ENCODE results near the gene APOD.

APOD gene

GRCh38 chr3:195584543-195584870 lies 767 bp upstream of the APOD start:
- DNase-seq, result no peak

- DNase-seq, result no peak
These were observed 793 bp downstream of the APOD start for GRCh38 chr3:195582947-195583346.

- DNase-seq, result no peak
These were observed 2.8 kb downstream of the APOD start for GRCh38 chr3:195580744-195581443.

DNA sequence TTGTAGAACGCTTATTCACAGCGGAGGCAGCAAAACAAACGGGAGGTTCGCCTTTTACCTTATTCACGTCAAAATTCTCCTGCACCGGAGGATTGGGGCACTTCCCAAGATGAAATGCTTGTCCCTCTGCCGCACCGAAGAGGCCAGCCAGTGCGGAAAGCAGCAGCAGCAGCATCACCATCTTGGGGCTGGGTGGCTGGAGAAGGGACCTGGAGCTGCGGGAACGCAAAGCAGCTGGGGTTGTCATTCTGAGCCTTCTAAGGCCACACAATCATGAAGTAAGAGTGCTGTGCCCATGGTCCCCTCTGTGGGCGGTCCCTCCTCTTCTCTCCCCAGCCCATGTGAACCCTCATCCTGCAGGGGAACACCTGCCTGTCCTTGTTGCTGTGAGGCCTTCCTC lies 4.5 kb downstream of the APOD start:
- DNase-seq, result no peak

DNA sequence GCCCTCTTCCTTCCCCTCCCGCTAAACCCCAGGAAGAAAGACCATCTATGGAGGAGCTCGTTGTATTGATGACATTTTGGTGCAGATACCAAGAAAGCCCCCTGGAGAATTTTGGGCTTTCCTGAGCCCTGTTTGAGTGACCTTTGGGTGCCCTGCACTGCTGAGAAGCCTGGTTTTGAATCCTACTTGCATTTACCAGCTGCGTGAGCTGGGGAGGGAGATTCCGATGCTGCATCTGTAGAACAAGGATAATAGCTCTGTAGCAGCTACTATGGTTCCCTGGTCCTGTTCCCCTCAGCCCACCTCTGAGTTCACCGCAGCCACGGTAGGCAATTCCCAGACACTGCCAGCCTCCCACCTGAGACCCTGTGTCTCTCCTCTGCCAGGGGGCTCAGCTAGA lies 5.2 kb downstream of the APOD start:
- no peak for DNase-seq

- DNase-seq, result no peak
These were observed 6.0 kb downstream of the APOD start for GRCh38 chr3:195577645-195578177.

DNA sequence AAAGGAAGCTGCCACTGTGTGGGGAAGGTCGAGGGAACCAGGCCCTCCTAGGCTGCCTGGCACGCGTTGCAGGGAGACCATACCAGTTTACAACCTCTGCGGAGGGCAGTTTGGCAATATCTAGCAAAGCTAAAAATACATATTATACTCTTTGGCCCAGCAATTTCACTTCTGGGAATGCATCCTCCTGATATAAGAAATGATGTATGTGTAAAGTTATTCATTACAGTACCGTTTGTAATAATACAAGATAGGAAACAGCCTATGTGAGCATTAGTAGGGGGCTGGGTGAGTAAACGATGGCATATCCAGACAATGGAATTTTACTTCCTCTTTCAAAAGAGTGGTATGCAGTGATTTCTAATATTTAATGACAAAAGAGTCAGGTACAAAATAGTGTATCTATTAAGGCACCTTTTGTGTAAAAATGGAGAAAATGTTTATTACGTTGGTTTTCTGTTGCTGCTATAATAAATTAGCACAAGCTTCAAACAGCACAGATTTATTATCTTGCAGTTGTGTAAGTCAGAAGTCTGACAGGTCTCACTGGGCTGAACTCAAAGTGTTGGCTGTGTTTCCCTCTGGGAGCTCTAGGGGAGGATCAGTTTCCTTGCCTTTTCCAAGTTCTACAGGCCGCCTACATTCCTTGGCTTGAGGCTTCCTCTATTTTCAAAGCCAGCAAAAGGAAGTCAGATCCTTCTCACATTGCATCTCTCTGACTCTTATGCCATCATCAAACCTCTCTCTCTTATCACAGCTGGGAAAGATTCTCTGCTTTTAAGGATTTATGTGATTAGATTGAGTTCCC lies 9.0 kb downstream of the APOD start:
- DNase-seq, result no peak

GRCh38 chr3:195573611-195574496 lies 9.9 kb downstream of the APOD start:
- no peak for DNase-seq

- DNase-seq, result no peak
These were observed 12.4 kb downstream of the APOD start for GRCh38 chr3:195571361-195571760.

- no peak for DNase-seq
These were observed 12.8 kb downstream of the APOD start for GRCh38 chr3:195570912-195571311.

DNA sequence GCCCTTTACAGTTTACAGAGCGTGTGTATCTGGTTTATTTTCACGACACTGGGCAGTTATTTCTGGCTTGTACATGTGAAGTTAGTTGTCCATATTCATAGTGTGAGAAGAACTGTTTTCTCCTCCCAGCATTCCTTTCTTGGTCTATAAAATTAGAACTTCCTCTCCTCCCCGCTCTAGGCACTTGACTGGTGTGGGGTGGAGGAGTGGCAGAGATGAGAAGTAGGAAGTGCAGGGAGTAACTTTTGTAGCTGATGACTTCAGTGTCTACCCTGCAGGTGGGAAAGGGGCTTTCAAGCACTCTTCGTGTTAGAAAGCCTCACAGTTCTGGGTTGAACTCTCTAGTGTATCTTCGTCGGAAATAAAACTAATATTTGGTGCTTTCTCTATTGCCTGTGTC lies 13.4 kb downstream of the APOD start:
- DNase-seq, result no peak

GRCh38 chr3:195568630-195569029 lies 15.1 kb downstream of the APOD start:
- no peak for DNase-seq

- no peak for DNase-seq
These were observed 16.9 kb downstream of the APOD start for GRCh38 chr3:195566797-195567196.

DNA sequence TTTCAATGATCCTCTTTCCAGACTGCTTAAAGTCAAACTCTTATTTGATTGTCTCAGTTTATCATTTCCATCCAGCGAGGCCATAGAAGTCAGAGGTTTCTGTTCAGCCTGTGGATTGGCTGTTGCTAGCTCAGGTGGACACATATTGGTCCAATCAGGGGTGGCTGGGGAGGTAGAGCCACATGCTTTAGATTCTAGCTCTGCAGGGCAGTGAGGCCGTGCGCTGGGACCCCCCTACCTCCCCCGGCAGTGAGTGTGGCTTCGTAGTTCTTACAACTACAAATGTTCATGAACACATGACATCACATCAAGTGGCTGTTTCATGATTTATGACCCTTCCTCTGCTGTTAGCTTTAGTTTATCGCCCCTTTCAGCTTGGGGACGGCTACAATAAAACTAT lies 18.0 kb downstream of the APOD start:
- DNase-seq, result no peak

GRCh38 chr3:195563317-195563716 lies 20.4 kb downstream of the APOD start:
- DNase-seq, result no peak

GRCh38 chr3:195559723-195560409 lies 23.9 kb downstream of the APOD start:
- no peak for DNase-seq

DNA sequence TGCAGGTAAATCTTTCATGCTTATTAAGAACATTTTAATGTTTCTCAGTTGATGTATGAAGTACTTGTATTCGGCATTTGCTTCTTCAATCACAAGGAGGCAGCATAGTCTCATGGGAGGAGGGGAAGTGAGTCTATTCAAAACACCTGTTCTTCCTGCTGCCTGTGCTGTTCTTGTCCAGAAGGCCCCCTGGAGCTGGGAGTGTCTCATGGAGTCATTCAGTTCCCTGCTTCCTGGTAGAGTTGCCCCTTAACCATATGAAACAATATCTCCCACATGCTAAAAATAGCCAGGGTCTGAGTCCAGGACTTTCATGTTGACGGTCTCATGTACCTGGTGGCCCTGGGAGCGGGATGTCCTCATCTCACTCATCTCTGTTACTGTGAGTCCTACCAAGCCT lies 25.1 kb downstream of the APOD start:
- DNase-seq, result no peak

DNA sequence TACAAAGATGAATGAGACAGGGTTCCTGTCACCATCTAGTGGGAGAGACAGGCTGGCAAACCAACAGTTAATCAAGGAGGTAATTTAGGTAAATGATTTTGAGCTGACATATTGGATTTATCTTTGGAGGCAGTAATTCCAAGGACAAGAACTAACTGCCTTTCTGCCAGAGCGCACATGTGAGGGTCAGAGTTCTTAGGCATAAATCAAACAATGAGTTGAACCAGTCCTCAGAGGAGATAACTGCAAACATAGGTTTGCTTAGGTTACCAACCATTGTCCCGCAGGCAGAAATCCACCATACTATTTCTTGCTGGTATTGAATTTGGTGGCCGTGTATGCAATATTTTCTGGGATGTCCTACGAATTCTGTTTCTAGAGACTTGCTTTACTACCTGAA lies 26.4 kb downstream of the APOD start:
- DNase-seq, result no peak

DNA sequence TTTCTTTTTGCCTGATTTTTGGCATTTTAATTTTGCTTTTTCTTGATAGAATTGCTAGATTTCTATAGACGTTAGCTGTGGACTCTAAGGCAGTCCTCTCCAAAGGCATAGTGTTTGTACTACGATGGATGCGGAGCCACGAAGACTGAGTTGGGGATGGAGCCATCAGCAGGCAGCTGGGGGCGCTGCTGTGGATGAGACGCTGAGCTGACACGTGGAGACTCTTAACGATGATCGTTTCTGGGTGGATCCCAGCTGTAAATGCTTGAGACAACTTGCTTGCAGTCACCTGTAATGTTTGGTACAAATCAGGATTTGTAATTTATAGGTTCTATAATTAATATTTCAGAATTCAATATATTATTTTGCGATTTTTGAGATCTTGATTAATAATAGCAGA lies 27.4 kb downstream of the APOD start:
- DNase-seq, result no peak

- no peak for DNase-seq
These were observed 28.6 kb downstream of the APOD start for GRCh38 chr3:195555110-195555509.

DNA sequence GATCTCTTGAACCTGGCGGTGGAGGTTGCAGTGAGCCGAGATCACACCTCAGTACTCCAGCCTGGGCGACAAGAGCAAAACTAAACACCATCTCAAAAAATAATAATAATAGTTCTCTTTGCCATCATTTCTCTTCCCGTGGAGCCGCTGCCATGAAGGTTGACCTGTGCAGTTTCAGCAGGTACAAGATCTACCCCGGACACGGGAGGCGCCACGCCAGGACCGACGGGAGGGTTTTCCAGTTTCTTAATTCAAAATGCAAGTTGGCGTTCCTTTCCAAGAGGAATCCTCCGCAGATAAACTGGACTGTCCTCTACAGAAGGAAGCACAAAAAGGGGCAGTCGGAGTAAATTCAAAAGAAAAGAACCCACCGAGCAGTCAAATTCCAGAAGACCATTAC lies 29.3 kb downstream of the APOD start:
- no peak for DNase-seq

DNA sequence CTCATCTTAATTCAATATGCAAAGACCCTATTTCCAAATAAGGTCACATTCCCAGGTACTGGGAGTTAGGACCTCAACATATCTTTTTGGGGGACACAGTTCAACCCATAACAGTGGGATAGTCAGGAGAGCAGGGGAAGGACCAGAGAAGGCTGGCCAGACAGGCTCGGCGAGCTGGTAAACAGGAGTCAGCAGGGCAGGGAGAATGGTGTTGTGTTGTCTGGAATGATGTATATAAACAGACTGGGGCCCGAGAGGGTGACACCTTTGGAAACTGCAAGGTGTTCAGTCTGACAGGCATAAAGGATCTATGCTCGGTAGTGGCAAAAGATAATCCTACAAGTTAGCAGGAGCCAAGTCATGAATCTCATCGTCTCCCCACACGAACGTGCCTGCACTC lies 30.5 kb downstream of the APOD start:
- DNase-seq, result no peak
